ENCODE measurements around the gene PRDX3.

GRCh38 chr10:119197921-119198320 is 19.3 kb upstream of the PRDX3 start:
- TF ChIP-seq CTCF (IDR thresholded peaks at IDR 0.05) (no peak), POLR2A (IDR thresholded peaks at IDR 0.05) (no peak)

Measured in adrenal gland (tissue), 5 donors.